HCT116 (cell line): Measurements from ENCODE around the gene TNFSF10.

ENCODE experiments used
- EGR1 ChIP-seq: IDR thresholded peaks from 2 replicates; pipeline ENCODE4 v1.6.1; 2012; ENCODE audit warnings: low read depth
- ELF1 ChIP-seq: IDR thresholded peaks from 2 replicates; pipeline ENCODE4 v1.6.1; 2012; ENCODE audit warnings: low read depth, borderline replicate concordance

- TF ChIP-seq ELF1 = no peak
- TF ChIP-seq EGR1 = no peak
Observed at GRCh38 chr3:172514678-172515077, 8.6 kb downstream of the TNFSF10 start.
